HG02571 (cell line): ENCODE measurements around the gene ADCY6.
A peak's percentile ranks its signal among the peaks of the same experiment; 100 is the strongest.
"Not testable (repeated sequence)": the region's sequence is repeated elsewhere in the genome, so short reads cannot be mapped to it uniquely, and the experiment has no call there.

Experiments
- ATAC-seq: cut with Tn5 transposase; IDR thresholded peaks from one replicate; pipeline ENCODE4 v1.9.1; 2021; ENCODE audit warnings: mild to moderate bottlenecking, moderate library complexity; ENCODE audit not compliant: unreplicated experiment

The ADCY6 gene

GRCh38 chr12:48764521-48764920 is 24.4 kb downstream of the ADCY6 start:
- ATAC-seq: no peak

- no peak for ATAC-seq
Measured at GRCh38 chr12:48758737-48759136, 30.2 kb downstream of the ADCY6 start.

GRCh38 chr12:48758186-48758585 is 30.7 kb downstream of the ADCY6 start:
- no peak for ATAC-seq

DNA sequence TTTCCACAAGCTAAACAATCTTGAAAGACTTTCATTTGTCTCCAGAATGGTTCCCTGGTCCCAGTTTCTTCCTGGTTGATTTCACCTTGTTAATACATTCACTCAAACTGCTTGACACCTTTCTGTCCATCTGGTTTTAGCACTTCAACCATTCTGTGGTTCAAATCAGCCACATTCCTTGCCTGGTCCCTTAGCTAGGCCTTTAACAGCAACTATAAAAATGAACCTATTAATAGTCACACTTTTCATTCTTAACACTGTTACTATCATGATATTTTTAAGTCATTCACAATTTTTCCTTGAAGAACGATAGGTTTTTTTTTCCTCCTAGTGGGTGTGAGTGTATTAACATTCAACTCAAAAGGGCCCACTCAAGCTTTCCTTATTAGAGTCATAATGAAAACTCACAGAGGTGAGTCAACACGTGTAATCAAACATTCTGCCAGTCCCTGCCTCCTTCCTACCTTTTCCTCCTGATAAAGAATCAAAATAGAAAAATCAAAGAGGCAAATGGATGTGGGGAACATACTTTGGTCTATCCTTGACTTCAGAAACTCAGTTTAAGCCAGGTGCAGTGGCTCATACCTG is 38.0 kb downstream of the ADCY6 start:
- ATAC-seq: no peak

GRCh38 chr12:48750215-48750614 is 38.7 kb downstream of the ADCY6 start:
- ATAC-seq: no peak

- ATAC-seq: no peak
Measured at GRCh38 chr12:48744251-48745008, 44.5 kb downstream of the ADCY6 start.

- no peak for ATAC-seq
Measured at GRCh38 chr12:48739618-48740269, 49.1 kb downstream of the ADCY6 start.

DNA sequence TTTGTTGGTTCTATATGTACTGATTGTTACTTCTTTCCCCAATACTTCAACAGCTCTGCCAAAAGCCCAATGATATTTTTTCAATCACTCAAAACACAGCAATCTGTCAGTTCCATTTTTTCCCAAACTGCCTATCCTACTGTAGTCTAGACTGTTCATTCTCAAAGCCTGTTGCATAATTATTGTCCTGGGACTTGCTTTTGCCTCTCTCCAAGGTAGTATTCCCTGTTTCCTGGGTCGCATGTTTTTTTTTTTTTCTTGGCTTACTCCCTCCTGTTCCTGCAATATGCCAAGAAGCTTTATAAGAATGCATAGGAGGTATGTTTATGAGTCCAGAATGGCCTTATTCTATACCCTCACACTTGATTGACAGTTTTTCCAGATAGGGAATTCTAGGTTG is 52.4 kb downstream of the ADCY6 start:
- ATAC-seq: no peak

- no peak for ATAC-seq
Measured at GRCh38 chr12:48728807-48729206, 60.1 kb downstream of the ADCY6 start.

GRCh38 chr12:48720737-48721136 is 68.2 kb downstream of the ADCY6 start:
- ATAC-seq: not testable (repeated sequence)

GRCh38 chr12:48720171-48720570 is 68.7 kb downstream of the ADCY6 start:
- ATAC-seq: not testable (repeated sequence)

DNA sequence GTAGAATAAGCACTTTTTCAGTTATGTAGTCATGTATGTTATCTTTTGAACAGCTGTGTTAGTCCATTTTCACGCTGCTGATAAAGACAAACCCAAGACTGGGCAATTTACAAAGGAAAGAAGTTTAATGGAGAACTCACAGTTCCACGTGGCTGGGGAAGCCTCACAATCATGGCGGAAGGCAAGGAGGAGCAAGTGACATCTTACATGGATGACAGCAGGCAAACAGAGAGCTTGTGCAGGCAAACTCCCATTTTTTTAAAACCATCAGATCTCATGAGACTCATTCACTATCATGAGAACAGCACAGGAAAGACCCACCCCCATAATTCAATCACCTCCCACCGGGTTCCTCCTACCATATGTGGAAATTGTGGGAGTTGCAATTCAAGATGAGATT is 69.9 kb downstream of the ADCY6 start:
- ATAC-seq: not testable (repeated sequence)

DNA sequence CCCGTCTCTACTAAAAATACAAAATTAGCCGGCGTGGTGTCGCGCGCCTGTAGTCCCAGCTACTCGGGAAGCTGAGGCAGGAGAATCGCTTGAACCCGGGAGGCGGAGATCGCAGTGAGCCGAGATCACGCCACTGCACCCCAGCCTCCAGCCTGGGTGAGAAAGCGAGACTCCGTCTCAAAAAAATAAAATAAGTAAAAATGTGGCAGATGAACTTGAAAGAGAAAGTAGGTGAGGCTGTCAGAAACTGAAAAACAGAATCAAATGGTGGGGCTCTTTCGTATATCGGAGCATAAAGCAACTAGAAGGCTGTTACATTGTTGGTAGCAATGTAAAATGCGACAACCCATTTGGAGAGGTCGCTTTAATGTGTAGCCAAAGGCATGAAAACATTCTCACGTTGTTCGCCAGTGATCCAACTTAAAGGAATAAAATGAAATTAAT is 71.6 kb downstream of the ADCY6 start:
- peak; percentile 0 for ATAC-seq

GRCh38 chr12:48716493-48717251 is 72.2 kb downstream of the ADCY6 start, which contains the start of gene CCNT1:
Gene CCNT1 (minus strand): TSS chr12:48716707. CDS start chr12:48716675, 32 bp downstream.
- ATAC-seq: peak; percentile 96
